GM06990 (cell line): ENCODE measurements around the gene PAEP.

Experiments
- DNase-seq: peaks from one replicate; pipeline ENCODE4 v3.0.0-alpha.2; 2011; ENCODE audit not compliant: insufficient read length; ENCODE audit errors: extremely low read depth
- H3K27me3 ChIP-seq: replicated peaks from 2 replicates; pipeline ENCODE4 v1.6.0; 2011; ENCODE audit warnings: low read length; ENCODE audit not compliant: control insufficient read depth, insufficient read depth
- H3K36me3 ChIP-seq: 2 replicates; pipeline ENCODE4 v1.5.1; 2011; ENCODE audit warnings: low read length; ENCODE audit not compliant: control insufficient read depth, insufficient read depth
- H3K4me3 ChIP-seq: replicated peaks from 2 replicates; pipeline ENCODE4 v1.5.1; 2011; ENCODE audit warnings: low read depth, mild to moderate bottlenecking, control low read depth, low read length
- CTCF ChIP-seq: IDR thresholded peaks from 2 replicates; pipeline ENCODE4 v1.5.1; 2011; ENCODE audit warnings: low read length, control low read depth, mild to moderate bottlenecking, inconsistent platforms; ENCODE audit not compliant: insufficient read depth, poor library complexity, severe bottlenecking

Gene PAEP

GRCh38 chr9:135521608-135522095, 39.9 kb upstream of the PAEP start:
- H3K4me3 ChIP-seq = no peak overlapping the region
- no peaks in the 10 kb centered on the region; the same call in 1 of the 2 replicates for H3K27me3 ChIP-seq
- TF ChIP-seq CTCF = no peak
- no peak for DNase-seq
- H3K36me3 ChIP-seq = no peaks in the 10 kb centered on the region

- H3K36me3 ChIP-seq = no peaks in the 10 kb centered on the region
- H3K4me3 ChIP-seq = no peak overlapping the region
- H3K27me3 ChIP-seq = no peaks in the 10 kb centered on the region; the same call in 1 of the 2 replicates
- no peak for TF ChIP-seq CTCF
- DNase-seq = no peak
These were observed 39.2 kb upstream of the PAEP start for GRCh38 chr9:135522137-135522877.

GRCh38 chr9:135522931-135523330, 38.6 kb upstream of the PAEP start:
- no peak for TF ChIP-seq CTCF
- no peaks in the 10 kb centered on the region; the same call in 1 of the 2 replicates for H3K27me3 ChIP-seq
- no peak overlapping the region for H3K4me3 ChIP-seq
- DNase-seq = no peak
- no peaks in the 10 kb centered on the region for H3K36me3 ChIP-seq

GRCh38 chr9:135523521-135524129, 37.9 kb upstream of the PAEP start:
- no peak overlapping the region for H3K4me3 ChIP-seq
- H3K36me3 ChIP-seq = no peaks in the 10 kb centered on the region
- no peaks in the 10 kb centered on the region; the same call in 1 of the 2 replicates for H3K27me3 ChIP-seq
- DNase-seq = no peak
- TF ChIP-seq CTCF = no peak

- Histone ChIP-seq H3K4me3 (no peak overlapping the region), H3K36me3 (no peaks in the 10 kb centered on the region), H3K27me3 (no peaks in the 10 kb centered on the region; the same call in 1 of the 2 replicates)
- no peak for TF ChIP-seq CTCF
- no peak for DNase-seq
These were observed 37.3 kb upstream of the PAEP start for GRCh38 chr9:135524130-135524861.
